ENCODE data around the gene MAP2K2.
"Not testable (repeated sequence)": the region's sequence is repeated elsewhere in the genome, so short reads cannot be mapped to it uniquely, and the experiment has no call there.

MAP2K2 gene

GRCh38 chr19:4130744-4131438 is 7.0 kb upstream of the MAP2K2 start:
- DNase-seq (ENCODE audit: low spot score), result no peak

DNA sequence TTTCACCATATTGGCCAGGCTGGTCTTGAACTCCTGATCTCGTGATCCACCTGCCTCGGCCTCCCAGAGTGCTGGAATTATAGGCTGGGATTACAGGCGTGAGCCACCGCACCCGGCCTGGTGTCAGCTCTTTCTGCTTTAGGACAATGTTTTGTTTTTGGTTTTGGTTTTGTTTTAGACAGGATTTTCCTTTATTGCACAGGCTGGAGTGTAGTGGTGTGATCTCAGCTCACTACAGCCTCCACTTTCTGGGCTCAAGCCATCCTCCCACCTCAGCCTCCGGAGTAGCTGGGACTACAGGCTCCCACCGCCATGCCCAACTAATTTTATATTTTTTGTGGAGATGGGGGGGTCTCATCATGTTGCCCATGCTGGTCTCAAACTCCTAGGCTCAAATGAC is 5.1 kb upstream of the MAP2K2 start:
- not testable (repeated sequence) for DNase-seq (ENCODE audit: low spot score)

GRCh38 chr19:4127322-4127721 is 3.4 kb upstream of the MAP2K2 start:
- not testable (repeated sequence) for DNase-seq (ENCODE audit: low spot score)

DNA sequence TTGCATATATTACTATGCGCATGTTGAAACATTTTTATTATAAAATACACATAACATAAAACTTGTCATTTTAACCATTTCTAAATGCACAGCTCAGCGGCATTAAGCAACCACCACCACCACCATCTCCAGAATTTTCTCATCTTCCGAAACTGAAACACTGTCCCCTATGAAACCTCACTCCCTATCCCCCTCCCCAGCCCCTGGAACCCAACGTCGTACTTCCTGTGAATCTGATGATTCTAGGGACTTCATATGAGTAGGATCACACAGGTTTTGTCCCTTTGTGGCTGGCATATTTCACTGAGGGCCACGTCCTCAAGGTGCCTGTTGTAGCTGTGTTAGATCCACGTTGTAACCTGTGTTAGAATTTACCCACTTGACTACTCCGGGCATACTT is 716 bp upstream of the MAP2K2 start:
- DNase-seq (ENCODE audit: low spot score), result no peak

DNA sequence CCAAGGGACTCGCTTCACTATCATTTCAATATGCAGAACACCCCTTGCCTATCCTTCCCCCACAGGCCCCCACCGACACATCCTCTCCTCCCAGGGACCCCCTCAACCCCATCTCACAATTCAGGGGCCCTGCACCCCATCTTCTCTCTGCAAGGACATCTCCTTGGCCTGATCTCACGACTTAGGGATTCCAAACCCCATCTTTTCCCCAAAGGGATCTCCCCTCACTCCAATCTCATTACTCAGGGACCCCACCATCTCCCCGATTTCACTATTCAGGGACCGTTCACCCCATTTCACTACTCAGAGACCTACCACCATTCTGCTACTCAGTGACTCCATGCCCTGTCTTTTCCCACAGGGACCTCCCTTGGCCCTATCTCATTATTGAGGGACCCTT is 1.4 kb downstream of the MAP2K2 start:
- no peak for DNase-seq (ENCODE audit: low spot score)

GRCh38 chr19:4121815-4122214 is 2.1 kb downstream of the MAP2K2 start:
- DNase-seq (ENCODE audit: low spot score), result no peak

DNA sequence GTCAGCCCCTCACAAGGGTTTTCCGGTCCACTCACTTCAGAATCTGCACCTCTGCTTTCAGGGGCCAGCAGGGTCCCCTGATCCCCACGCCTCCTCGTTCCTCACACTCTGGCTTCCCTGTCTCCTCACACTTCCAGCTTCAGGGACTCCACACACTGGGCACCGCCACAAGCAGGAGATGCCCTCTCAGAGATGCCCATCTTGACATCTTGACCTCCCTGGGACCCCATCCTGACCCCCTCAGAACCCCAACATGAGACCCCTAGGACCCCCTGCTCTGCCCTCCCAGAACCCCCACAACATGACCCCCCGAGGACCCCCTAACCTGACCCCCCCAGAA is 2.7 kb downstream of the MAP2K2 start:
- DNase-seq (ENCODE audit: low spot score), result no peak

GRCh38 chr19:4120559-4121272 is 3.2 kb downstream of the MAP2K2 start:
- DNase-seq (ENCODE audit: low spot score), result no peak

DNA sequence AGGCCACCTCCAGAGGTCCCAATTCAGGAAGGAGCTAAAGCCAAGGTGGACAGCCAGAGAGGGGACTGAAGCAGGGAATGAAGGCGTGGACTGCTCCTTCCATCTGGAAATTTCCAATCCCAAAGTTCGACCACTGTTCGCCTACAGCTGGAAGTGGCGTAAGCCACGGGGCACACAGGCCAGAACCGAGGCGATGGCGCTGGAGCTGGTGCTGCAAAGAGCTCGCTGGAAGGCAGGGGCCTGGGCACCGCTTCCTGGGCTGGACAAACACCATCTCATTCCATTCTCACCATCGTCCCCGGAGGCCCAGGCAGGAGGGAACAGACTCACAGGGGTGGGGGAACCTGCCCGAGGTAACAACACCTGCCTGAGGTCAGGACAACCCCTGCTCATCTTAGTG is 4.2 kb downstream of the MAP2K2 start:
- no peak for DNase-seq (ENCODE audit: low spot score)

GRCh38 chr19:4115818-4116385 is 8.0 kb downstream of the MAP2K2 start:
- DNase-seq (ENCODE audit: low spot score), result no peak

GRCh38 chr19:4115050-4115817 is 8.7 kb downstream of the MAP2K2 start:
- peak; percentile 42 for DNase-seq (ENCODE audit: low spot score)

GRCh38 chr19:4114181-4114580 is 9.7 kb downstream of the MAP2K2 start:
- DNase-seq (ENCODE audit: low spot score), result no peak

DNA sequence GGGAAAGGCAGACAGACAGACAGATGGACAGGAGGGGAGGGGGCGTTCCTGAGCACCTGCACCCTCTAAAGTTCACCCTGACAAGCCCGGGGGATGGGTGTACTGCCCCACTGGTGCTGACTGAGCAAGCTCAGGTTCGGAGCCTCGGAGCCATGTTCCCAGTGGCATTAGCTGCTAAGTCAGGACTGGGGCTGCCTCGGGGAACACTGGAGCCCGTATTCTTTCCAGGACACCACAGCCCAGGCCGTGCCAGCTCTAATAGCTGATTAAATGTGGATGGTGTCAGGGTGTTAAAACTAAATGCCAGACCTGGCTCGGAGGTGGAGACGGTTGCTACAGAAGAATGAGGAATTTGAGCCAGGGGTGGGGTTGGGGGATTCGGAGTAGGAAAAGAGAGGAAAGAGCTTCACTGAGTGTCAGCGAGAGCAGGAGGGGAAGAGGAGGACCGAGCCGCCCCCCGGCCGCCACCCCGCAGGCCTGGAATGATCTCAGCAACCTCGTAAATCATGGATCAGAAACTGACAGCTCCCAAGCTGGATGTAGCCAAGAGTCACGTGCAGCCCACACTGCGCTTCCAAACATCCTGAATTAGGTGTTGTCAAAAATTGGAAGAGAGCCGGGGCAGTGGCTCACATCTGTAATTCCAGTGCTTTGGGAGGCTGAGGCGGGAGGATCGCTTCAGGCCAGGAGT is 10.4 kb downstream of the MAP2K2 start:
- no peak for DNase-seq (ENCODE audit: low spot score)

DNA sequence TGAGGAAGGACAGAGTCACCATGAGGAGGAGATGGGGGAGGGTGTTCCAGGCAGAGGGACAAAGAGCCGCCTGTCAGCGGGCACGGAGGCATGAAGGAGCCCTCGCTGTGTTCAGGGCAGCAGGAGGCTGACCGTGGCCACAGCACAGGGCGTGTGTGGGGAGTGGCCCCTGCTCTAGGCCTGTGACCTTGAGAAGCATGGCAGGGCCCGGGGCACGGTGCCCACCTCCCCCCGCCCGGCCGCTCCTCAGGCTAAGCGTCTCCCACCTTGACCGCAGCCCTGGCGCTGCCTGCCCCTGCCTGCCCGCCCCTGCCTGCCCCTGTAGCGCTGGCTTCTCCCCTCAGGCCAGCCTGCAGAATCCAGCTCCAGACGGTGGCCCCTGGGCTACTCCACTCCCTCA is 11.6 kb downstream of the MAP2K2 start:
- no peak for DNase-seq (ENCODE audit: low spot score)

DNA sequence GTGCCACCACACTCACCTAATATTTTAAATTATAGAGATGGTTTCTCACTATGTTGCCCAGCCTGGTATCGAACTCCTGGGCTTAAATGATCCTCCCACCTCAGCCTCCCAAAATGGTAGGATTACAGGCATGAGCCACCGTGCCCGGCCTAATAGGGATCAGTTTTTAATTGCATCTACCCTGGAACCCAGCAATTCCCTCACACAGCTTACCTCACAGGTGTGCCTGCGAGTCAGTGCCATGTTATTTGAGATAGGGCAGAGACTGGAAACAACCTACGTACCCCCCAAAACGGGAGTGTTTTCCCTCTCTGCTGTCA is 14.3 kb downstream of the MAP2K2 start:
- DNase-seq (ENCODE audit: low spot score), result no peak

DNA sequence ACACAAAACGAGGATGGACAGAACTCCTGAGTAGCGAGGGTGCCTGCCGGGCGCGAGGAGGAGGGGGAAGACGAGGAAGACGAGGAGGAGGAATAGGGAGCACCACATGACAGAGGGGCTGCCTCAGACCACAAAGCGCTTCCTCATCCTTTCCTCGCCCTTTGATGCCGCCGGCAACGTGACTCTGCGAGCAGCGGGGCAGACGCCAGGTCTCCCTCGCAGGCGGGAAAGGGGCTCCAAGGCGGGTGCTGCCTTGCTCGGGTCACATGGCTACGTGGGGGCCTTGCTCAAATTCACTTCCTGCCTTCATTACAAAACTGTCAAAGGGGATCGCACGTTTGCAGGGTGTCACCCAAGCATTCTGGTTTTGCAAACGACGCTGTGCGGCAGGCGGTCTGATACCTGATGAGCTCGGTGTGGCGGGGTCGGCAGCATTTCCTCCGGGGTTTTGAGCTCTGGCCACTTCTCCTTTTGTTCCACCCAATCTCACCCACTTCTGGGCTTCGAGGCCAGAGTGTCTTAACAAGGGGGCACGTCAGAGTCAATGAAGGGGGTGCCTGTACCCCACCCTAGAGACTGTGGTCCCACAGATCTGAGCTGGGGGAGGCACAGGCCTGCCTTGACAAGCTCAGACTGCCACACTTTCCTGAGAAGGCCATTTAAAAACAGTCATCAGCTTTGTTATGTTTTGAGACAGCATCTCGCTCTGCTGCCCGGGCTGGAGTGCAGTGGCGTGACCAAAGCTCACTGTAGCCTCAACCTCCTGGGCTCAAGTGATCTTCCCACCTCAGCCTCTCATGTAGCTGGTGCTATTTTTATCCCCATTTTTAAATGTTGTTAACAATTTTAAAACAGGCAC is 14.9 kb downstream of the MAP2K2 start:
- DNase-seq (ENCODE audit: low spot score), result no peak

DNA sequence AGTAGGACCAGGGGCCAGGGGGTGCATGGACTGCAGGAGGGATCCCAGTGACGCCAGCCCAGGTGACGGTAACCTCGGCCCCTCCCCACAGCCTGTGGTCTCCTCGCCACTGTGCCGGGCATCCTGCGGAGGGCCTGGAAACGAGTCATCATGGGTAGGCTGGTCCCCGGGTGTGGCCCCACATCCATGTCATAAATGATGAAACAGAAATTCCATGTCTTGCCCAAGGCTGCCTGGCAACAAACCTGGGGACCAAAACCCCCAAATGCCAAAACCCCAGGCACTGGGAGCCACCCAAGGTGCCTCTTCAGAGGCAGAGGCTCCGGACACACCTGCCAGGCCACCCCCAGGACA is 20.9 kb downstream of the MAP2K2 start:
- DNase-seq (ENCODE audit: low spot score), result no peak

DNA sequence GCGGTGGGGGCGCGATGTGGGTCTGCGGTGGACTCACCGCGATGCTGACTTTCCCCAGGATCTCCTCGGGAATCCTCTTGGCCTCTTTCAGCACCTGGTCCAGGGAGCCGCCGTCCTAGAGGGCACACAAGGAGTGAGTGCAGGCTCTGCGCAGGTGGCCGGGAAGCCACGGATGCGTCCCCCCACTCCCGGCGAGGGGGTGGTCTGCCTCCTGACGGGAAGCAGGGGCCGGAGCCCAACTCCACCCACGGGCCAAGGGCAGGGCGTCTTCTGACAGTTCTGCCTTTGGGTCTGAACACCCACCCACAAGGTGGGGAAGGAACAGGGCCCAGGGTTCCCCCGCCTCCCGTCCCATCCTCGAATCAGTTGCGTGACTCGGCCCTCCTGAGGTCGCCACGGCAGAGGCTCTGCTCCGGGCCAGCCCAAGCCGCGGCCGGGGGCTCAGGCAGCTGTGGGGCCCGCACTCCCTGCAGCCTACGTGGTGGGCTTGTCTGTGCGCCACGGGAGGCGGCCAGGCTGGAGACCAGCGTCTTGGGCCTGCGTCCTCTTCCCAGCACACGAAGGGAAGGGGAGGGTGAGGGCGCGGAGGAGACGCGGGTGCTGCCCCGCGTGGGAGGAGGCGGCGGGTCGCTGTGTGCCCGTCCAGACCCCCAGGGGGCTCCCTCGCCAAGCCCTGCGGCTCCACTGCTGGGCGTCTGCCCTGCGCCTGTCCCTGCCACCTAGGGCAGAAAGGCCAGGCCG is 21.4 kb downstream of the MAP2K2 start:
- DNase-seq (ENCODE audit: low spot score), result no peak

DNA sequence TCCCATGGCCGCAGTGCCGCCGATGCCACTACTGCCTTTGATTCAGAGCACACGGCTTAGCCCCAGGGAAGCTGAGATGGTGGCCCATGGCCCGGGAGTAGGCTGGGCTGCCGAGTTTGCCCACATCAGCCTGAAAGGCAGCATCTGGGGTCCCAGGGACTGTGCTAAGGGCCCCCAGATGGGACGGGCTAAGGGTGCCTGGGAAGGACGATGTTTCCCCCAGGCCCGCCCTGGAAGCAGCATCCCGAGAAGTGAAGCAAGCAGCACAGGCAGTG is 22.5 kb downstream of the MAP2K2 start:
- no peak for DNase-seq (ENCODE audit: low spot score)

GRCh38 chr19:4100647-4101495 is 23.1 kb downstream of the MAP2K2 start:
- no peak for DNase-seq (ENCODE audit: low spot score)
